CD4-positive, alpha-beta T cell (primary cell): ENCODE data around the gene GFPT1. TPM values are rescaled to one million over a fixed set of nuclear protein-coding genes. Genes with fewer than 3 reads are reported as not detected.

Experiments
- ATAC-seq: fragments of 200-7000 bp; cut with Tn5 transposase; one replicate; pipeline ENCODE4 v1.10.0; 2022; ENCODE audit warnings: mild to moderate bottlenecking; ENCODE audit not compliant: poor library complexity
- CTCF ChIA-PET: fragments of 350-600 bp; sonication (Branson Sonifier 250); formaldehyde crosslinking; loops from one replicate; lab custom pipeline; 2021; ENCODE audit warnings: antibody characterized with exemption, inconsistent platforms; lab: Charles Lee
- POLR2A ChIA-PET: fragments of 350-600 bp; sonication (Branson Sonifier 250); formaldehyde crosslinking; loops from one replicate; lab custom pipeline; 2021; ENCODE audit warnings: antibody characterized with exemption, inconsistent platforms; lab: Charles Lee
- DNase-seq, 14 experiments: peaks; one replicate each; pipeline ENCODE4 v3.0.0-alpha.2; 2013 to 2020; ENCODE audit warnings: mixed read lengths in 2 of 14
- H3K27ac ChIP-seq, 2 donors: one replicate each; pipeline versions ENCODE4 v1.5.1 to v1.7.0; 2013; ENCODE audit warnings: low read length in 2 of 2, low read depth in 1 of 2, mild to moderate bottlenecking in 1 of 2
- H3K27me3 ChIP-seq, 2 experiments: 1 replicate in 1 of 2; 2 replicates in 1 of 2; pipeline versions ENCODE4 v1.6.1 to v1.7.0; 2013; ENCODE audit warnings: low read length in 2 of 2, control low read depth in 1 of 2, mild to moderate bottlenecking in 1 of 2, moderate library complexity in 1 of 2; ENCODE audit not compliant: insufficient read depth in 2 of 2, control insufficient read depth in 1 of 2
- H3K36me3 ChIP-seq: one replicate; pipeline ENCODE4 v1.6.1; 2013; ENCODE audit warnings: low read length, control low read depth; ENCODE audit not compliant: insufficient read depth
- H3K4me1 ChIP-seq: one replicate; pipeline ENCODE4 v1.6.1; 2013; ENCODE audit warnings: low read length, control low read depth; ENCODE audit not compliant: insufficient read depth
- H3K4me3 ChIP-seq: one replicate; pipeline ENCODE4 v1.5.1; 2013; ENCODE audit warnings: mild to moderate bottlenecking, low read length, moderate library complexity
- H3K9me3 ChIP-seq, 2 experiments: 1 replicate in 1 of 2; 2 replicates in 1 of 2; pipeline versions ENCODE4 v1.6.1 to v1.7.0; 2013; ENCODE audit warnings: low read length in 2 of 2, mild to moderate bottlenecking in 2 of 2, control low read depth in 1 of 2, moderate library complexity in 1 of 2; ENCODE audit not compliant: control insufficient read depth in 1 of 2, insufficient read depth in 1 of 2
- H3K27ac Mint-ChIP-seq: one replicate; pipeline ENCODE4 v1.8.0; 2020; ENCODE audit warnings: mixed read lengths
- H3K27me3 Mint-ChIP-seq: one replicate; pipeline ENCODE4 v1.8.0; 2021; ENCODE audit warnings: mixed read lengths
- H3K36me3 Mint-ChIP-seq: one replicate; pipeline ENCODE4 v1.8.0; 2021; ENCODE audit warnings: low read depth, mixed read lengths
- H3K4me1 Mint-ChIP-seq: one replicate; pipeline ENCODE4 v1.8.0; 2021; ENCODE audit warnings: low read depth, mixed read lengths
- H3K4me3 Mint-ChIP-seq: one replicate; pipeline ENCODE4 v1.8.0; 2020; ENCODE audit warnings: mild to moderate bottlenecking, mixed read lengths
- H3K9me3 Mint-ChIP-seq: one replicate; pipeline ENCODE4 v1.8.0; 2020; ENCODE audit warnings: mixed read lengths
- intact Hi-C, 2 experiments: fragments of 100-400 bp; cut with DNase I in 1 of 2; cut with micrococcal nuclease in 1 of 2; formaldehyde crosslinking; loops; one replicate each; pipeline versions ENCODE4 v1.15.1 to v1.9.0; 2023 to 2025; cut with DNase I, micrococcal nuclease
- total RNA-seq, 174 experiments: library from RNA in 2 of 174; stranded (reverse) in 2 of 174; gene quantifications; one replicate each; pipeline ENCODE4 v1.2.3 and lab custom pipeline; 2021 to 2026
- TF ChIP-seq, protein P1 (sequence below): fragments of 200-600 bp; IDR thresholded peaks from one replicate; pipeline ENCODE4 v1.8.0; 2022; ENCODE audit warnings: antibody characterized with exemption, mild to moderate bottlenecking

GFPT1 gene
- total RNA-seq, 2 experiments from 2014 or later: 17.6 to 18.3 TPM

- Histone ChIP-seq H3K4me3 (no peak overlapping the region), H3K4me1 (no peaks in the 10 kb centered on the region), H3K27me3 (peaks cover 12 to 19% of the 10 kb centered on the region in 2 experiments), H3K9me3 (no peaks in the 10 kb centered on the region), H3K27ac (no peak overlapping the region), H3K36me3 (no peaks in the 10 kb centered on the region)
- ATAC-seq (no peak), DNase-seq (peak in 1 of 14 experiments; percentile 4)
- TF ChIP-seq, protein P1, sequence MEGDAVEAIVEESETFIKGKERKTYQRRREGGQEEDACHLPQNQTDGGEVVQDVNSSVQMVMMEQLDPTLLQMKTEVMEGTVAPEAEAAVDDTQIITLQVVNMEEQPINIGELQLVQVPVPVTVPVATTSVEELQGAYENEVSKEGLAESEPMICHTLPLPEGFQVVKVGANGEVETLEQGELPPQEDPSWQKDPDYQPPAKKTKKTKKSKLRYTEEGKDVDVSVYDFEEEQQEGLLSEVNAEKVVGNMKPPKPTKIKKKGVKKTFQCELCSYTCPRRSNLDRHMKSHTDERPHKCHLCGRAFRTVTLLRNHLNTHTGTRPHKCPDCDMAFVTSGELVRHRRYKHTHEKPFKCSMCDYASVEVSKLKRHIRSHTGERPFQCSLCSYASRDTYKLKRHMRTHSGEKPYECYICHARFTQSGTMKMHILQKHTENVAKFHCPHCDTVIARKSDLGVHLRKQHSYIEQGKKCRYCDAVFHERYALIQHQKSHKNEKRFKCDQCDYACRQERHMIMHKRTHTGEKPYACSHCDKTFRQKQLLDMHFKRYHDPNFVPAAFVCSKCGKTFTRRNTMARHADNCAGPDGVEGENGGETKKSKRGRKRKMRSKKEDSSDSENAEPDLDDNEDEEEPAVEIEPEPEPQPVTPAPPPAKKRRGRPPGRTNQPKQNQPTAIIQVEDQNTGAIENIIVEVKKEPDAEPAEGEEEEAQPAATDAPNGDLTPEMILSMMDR: no peak
- Mint-ChIP-seq H3K27ac (no peak overlapping the region), H3K36me3 (no peaks in the 10 kb centered on the region), H3K27me3 (peaks cover 51% of the 10 kb centered on the region), H3K4me3 (no peak overlapping the region), H3K9me3 (no peaks in the 10 kb centered on the region), H3K4me1 (no peaks in the 10 kb centered on the region)
- POLR2A ChIA-PET: no interaction called here
- CTCF ChIA-PET: no interaction called here
- intact Hi-C loops: no loop called here
These were observed 115.2 kb downstream of the GFPT1 start for GRCh38 chr2:69271831-69272257.

Other genes with a start within 250 kb of the GFPT1 start
- 10 to 100 TPM; 18.5 to 22.2 TPM for gene NFU1, start 50.2 kb upstream of the GFPT1 start, total RNA-seq